Activated naive CD4-positive, alpha-beta T cell treated with anti-CD3 and anti-CD28 coated beads, Interleukin-2, amount 10 ng/mL, durations not matched to agents 7 days and 5 days (primary cell): Measurements from ENCODE around the gene SVOP.
A peak's percentile ranks its signal among the peaks of the same experiment; 100 is the strongest.
"Not testable (repeated sequence)": the region's sequence is repeated elsewhere in the genome, so short reads cannot be mapped to it uniquely, and the experiment has no call there.

ENCODE experiments used
- CTCF ChIA-PET: fragments of 350-600 bp; sonication (Branson Sonifier 250); formaldehyde crosslinking; loops from one replicate; lab custom pipeline; 2021; ENCODE audit warnings: antibody characterized with exemption; lab: Charles Lee
- DNase-seq: peaks from one replicate; pipeline ENCODE4 v3.0.0-alpha.2; 2020
- H3K27ac Mint-ChIP-seq: one replicate; pipeline ENCODE4 v1.8.0; 2021; ENCODE audit warnings: mild to moderate bottlenecking, moderate library complexity, mixed read lengths
- H3K27me3 Mint-ChIP-seq: one replicate; pipeline ENCODE4 v1.8.0; 2021; ENCODE audit warnings: mild to moderate bottlenecking, mixed read lengths
- H3K36me3 Mint-ChIP-seq: one replicate; pipeline ENCODE4 v1.8.0; 2021; ENCODE audit warnings: mixed read lengths
- H3K4me1 Mint-ChIP-seq: one replicate; pipeline ENCODE4 v1.8.0; 2021; ENCODE audit warnings: mixed read lengths
- H3K4me3 Mint-ChIP-seq: one replicate; pipeline ENCODE4 v1.8.0; 2021; ENCODE audit warnings: mild to moderate bottlenecking, moderate library complexity, mixed read lengths
- H3K9me3 Mint-ChIP-seq: one replicate; pipeline ENCODE4 v1.8.0; 2021; ENCODE audit warnings: mixed read lengths

The SVOP gene, protein sequence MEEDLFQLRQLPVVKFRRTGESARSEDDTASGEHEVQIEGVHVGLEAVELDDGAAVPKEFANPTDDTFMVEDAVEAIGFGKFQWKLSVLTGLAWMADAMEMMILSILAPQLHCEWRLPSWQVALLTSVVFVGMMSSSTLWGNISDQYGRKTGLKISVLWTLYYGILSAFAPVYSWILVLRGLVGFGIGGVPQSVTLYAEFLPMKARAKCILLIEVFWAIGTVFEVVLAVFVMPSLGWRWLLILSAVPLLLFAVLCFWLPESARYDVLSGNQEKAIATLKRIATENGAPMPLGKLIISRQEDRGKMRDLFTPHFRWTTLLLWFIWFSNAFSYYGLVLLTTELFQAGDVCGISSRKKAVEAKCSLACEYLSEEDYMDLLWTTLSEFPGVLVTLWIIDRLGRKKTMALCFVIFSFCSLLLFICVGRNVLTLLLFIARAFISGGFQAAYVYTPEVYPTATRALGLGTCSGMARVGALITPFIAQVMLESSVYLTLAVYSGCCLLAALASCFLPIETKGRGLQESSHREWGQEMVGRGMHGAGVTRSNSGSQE

DNA sequence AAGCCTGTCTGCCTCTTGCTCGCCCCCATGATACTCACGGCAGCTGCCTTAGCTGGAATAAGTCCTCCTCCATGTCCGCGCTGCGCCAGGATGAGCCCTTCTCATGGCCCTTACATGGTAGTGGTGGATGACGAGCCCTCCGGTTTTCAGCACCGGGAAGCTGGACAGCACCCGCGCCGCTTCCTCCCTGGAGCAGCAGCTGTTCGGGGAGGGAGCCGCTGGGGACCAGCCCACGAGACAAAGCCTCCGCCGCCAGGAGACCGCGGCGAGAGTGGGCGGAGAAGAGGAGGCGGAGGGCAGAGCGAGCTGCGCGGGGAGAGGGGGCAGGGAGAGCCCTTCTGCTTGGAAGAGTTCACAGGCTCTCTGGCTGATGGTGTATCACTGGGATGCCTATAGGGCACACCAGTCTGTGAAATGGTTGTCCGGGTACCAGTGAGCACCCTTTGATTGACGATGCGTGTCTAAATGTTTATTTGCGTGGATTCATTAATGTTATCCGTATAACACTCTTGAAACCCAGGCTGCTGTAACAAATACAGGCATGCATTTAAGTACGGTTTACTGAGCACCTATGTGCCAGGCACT, at the start of gene SVOP:
SVOP (minus strand) TSS at position 273 of the 585 bp plus-strand sequence; CDS start at position 73, 200 bp downstream.
- Mint-ChIP-seq H3K36me3 (no peaks in the 10 kb centered on the region), H3K27me3 (peaks cover 20% of the 10 kb centered on the region), H3K27ac (no peak within 1 kb of the TSS), H3K4me3 (no peak within 1 kb of the TSS), H3K4me1 (no peaks in the 10 kb centered on the region), H3K9me3 (no peaks in the 10 kb centered on the region)
- peak; percentile 64 for DNase-seq
- CTCF ChIA-PET = no interaction called here

DNA sequence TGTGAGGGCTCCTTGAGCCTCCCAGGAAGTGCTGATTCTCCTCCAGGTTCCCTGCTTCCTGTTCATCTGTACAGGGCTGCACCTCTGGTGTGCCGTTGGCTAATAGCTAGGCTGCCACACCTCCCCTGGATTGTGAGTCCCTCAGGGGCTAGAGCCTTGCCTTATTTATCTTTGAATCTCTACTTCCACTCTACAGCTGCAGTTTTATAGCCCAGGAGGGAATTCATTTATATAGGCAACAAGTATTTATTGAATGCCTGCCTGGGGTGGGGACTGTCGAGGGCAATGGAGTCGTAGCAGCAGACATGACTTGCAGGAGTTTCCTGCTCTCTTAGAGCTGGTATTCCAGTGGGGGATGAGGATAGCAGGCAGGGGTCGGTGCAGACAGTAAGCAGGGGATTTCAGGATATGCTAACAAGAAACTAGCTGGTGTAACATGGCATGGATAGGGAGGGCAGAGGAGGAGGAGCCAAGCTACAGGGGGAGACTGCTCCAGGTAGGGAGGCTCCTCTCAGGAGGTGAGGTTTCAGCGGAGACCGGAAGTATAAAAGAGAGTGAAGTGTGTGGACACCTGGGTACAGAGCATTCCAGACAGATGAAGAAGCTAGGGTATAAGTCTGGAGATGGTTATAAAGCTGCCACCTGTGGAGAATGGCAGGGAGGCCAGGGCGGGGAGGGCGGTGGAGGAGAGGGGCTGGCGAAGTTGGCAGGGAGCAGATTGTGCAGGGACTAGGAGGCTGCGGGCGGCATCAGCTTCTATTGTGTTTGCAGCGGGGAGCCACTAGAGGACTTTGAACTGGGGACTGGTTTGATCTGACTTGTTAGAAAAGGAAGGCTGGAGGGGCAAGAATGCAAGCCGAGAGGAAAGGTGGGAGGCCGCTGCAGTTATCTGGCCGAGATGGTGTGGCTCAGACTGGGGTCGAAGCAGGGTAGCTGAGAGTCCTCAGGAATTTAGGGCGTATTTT, 48.7 kb upstream of the SVOP start:
- Mint-ChIP-seq H3K4me1 (no peaks in the 10 kb centered on the region), H3K36me3 (peaks cover 7% of the 10 kb centered on the region), H3K27ac (no peak overlapping the region), H3K4me3 (no peak overlapping the region), H3K27me3 (no peaks in the 10 kb centered on the region), H3K9me3 (no peaks in the 10 kb centered on the region)
- CTCF ChIA-PET = interaction anchor here (1.2 kb wide), 1 partner anchor 23 kb away, joined by 8 read pairs; the partner anchor contains the start of gene ALKBH2
- DNase-seq = no peak

DNA sequence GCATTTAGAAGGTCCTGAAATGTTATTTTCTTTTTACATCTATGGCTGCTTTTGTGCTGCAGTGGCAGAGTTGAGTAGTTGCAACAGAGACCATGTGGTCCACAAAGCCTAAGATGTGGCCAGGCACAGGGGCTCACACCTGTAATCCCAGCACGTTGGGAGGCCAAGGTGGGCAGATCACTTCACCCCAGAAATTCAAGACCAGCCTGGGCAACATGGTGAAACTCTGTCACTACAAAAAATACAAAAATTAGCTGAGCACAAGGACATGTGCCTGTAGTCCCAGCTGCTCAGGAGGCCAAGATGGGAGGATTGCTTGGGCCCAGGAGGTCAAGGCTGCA, 45.0 kb upstream of the SVOP start:
- no peaks in the 10 kb centered on the region for H3K9me3 Mint-ChIP-seq
- H3K36me3 Mint-ChIP-seq = no peaks in the 10 kb centered on the region
- H3K4me3 Mint-ChIP-seq = no peak overlapping the region
- DNase-seq = no peak
- no peaks in the 10 kb centered on the region for H3K27me3 Mint-ChIP-seq
- no peak overlapping the region for H3K27ac Mint-ChIP-seq
- H3K4me1 Mint-ChIP-seq = no peaks in the 10 kb centered on the region
- CTCF ChIA-PET = no interaction called here

DNA sequence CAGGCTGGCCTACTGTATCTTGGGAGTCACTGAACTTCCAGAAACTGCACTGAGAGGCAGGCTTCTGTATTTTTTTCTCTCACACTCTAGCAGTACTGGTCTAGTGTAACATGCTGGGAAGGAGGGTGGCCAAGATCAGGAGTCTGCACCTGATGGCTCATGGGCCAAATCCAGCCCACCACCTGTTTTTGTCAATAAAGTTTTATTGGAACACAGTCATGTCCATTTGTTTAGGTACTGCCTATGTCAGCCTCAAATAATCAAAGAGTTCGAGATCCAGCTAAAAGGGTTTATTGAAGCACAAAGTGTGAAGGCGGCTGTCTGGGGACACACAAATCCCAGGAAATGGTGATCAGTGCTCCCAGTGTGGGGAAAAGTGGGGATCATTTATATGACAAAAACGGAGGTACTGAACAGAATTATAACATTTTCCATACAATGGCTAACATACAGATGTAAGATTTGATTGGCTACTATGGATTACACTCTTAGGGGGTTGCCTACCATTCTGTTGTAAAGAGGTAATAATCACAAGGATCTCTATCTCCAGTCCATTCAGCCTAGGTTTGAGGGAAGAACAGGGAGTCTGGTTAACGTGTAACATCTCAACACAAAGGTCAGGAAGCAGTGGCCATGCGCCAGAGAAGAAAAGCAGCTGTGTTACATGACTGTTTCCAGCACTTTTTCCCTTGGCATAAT, 44.4 kb upstream of the SVOP start:
- DNase-seq = no peak
- Mint-ChIP-seq H3K4me3 (no peak overlapping the region), H3K27me3 (no peaks in the 10 kb centered on the region), H3K36me3 (no peaks in the 10 kb centered on the region), H3K9me3 (no peaks in the 10 kb centered on the region), H3K4me1 (no peaks in the 10 kb centered on the region), H3K27ac (no peak overlapping the region)
- CTCF ChIA-PET = no interaction called here

DNA sequence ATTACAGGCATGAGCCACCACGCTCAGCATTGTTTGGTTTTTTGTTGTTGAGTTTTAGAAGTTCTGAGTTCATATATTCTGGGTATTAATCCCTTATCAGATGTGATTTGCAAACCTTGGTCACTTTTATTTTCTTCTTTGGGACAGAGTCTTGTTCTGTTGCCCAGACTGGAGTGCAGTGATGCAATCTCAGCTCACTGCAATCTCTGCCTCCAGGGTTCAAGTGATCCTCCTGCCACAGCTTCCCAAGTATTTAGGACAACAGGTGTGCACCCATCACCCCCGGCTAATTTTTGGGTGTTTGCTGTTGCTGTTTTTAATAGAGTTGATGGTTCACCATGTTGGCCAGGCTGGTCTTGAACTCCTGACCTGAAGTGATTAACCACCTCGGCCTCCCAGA, 43.3 kb upstream of the SVOP start:
- H3K36me3 Mint-ChIP-seq = no peaks in the 10 kb centered on the region
- CTCF ChIA-PET = no interaction called here
- H3K4me3 Mint-ChIP-seq = no peak overlapping the region

DNA sequence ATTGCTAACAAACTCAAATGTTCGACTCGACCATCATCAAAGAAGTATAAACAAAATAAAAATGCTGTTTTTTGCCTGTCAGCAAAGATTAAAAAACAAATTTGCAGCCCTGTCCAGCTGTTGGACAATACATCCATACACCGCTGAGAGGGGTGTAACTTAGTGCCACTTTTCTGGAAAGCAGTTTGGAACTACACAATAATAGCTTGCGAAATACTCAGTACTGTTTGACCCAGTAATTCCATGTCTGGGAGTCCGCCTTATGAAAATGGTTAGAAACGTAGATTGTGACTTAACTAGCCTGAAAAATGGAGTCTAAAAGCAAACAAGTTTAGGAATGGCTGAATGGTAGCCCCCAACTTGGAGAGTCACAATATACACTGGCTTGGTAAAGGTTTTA, 37.9 kb upstream of the SVOP start:
- Mint-ChIP-seq H3K27me3 (no peaks in the 10 kb centered on the region), H3K27ac (no peak overlapping the region), H3K9me3 (no peaks in the 10 kb centered on the region), H3K4me1 (peaks cover 8% of the 10 kb centered on the region), H3K36me3 (no peaks in the 10 kb centered on the region), H3K4me3 (no peak overlapping the region)
- CTCF ChIA-PET = interaction anchor here (1.1 kb wide), 1 partner anchor 34 kb away, joined by 4 read pairs; the partner anchor contains the start of gene ALKBH2
- DNase-seq = no peak

More for the DNA sequence above, 43.3 kb upstream of the SVOP start:
- no peaks in the 10 kb centered on the region for H3K9me3 Mint-ChIP-seq
- no peaks in the 10 kb centered on the region for H3K4me1 Mint-ChIP-seq
- no peaks in the 10 kb centered on the region for H3K27me3 Mint-ChIP-seq
- DNase-seq = no peak
- H3K27ac Mint-ChIP-seq = no peak overlapping the region

DNA sequence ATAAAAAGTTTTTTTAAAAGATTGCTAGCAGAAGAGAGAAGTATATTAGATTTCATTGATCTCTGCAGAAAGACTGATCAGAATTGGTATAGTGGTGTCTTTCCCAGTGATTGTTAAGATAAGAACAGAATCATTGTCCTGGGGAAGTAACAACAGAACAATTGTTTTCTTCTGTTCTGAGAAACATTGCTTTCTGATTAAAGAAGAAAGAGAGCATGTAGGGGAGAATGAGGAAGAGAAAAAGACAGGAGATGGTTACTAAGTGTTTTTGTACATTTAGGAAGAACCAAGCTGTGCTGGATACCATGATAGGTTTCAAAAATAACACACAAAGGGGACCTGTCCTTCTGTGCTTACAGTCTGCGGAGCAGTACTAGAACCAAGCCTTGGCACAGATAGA, 36.5 kb upstream of the SVOP start:
- CTCF ChIA-PET = no interaction called here
- Mint-ChIP-seq H3K4me3 (no peak overlapping the region), H3K9me3 (no peaks in the 10 kb centered on the region), H3K4me1 (peaks cover 10% of the 10 kb centered on the region), H3K27me3 (no peaks in the 10 kb centered on the region), H3K27ac (no peak overlapping the region), H3K36me3 (no peaks in the 10 kb centered on the region)
- DNase-seq = no peak

DNA sequence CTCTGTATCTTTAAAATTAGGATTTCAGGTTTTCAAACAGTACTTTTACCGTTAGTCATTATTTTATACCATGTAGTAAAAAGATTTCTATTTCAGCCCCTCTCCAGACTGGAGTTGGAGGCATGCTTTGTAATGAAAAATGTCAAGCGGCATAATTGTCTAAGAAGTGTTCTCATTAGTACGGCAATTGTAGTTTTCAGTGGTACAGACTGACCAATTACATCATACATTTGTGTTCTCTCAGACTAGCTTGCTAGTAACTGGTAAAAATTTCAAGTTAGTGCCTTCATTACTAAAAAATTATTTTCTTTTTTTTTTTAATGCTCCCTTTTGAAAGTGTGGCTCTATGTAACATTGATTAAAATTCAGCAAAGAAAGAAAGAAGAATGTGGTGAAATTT, 36.0 kb upstream of the SVOP start:
- Mint-ChIP-seq H3K9me3 (no peaks in the 10 kb centered on the region), H3K36me3 (peaks cover 4% of the 10 kb centered on the region), H3K4me1 (peaks cover 14% of the 10 kb centered on the region), H3K27me3 (no peaks in the 10 kb centered on the region), H3K27ac (no peak overlapping the region), H3K4me3 (no peak overlapping the region)
- CTCF ChIA-PET = no interaction called here
- no peak for DNase-seq

DNA sequence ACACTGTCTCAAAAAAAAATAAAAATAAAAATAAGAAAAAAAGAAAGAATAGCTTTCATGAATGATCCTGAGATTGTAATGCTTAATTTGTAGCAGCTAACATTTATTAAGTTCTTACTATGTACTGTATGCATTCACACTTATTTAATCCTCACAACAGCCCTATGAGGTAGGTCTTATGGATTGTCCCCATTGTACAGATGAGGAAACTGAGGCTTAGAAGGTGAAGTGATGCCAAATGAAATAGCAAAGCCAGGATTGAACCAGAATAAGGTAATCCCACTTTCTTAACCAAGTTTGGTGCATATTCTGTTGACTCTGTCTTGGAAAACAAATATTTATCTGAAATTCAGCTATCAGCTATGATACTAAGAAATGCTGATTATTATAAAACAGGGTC, 33.7 kb upstream of the SVOP start:
- Mint-ChIP-seq H3K9me3 (no peaks in the 10 kb centered on the region), H3K4me3 (no peak overlapping the region), H3K4me1 (peaks cover 15% of the 10 kb centered on the region), H3K36me3 (peaks cover 5% of the 10 kb centered on the region), H3K27ac (peak overlapping the region; percentile 64), H3K27me3 (no peaks in the 10 kb centered on the region)
- DNase-seq = no peak
- CTCF ChIA-PET = interaction anchor here (0.7 to 1.6 kb wide), 2 partner anchors 38 to 57 kb away, joined by 3 to 5 read pairs; partner anchors contain the start of gene ALKBH2

DNA sequence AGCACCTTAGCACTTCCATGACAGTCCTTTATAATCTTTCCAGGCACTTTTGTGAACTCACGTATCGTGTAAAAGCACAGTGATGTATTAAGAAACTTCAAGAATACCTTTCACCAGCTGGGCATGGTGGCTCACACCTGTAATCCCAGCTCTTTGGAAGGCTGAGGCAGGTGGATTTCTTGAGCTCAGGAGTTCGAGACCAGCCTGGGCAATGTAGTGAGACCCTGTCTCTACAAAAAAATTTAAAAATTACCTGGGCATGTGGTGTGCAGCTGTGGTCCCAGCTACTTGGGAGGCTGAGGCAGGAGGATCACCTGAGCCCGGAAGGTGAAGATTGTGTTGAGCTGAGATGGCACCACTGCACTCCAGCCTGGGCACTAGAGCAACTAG, 33.3 kb upstream of the SVOP start:
- not testable (repeated sequence) for H3K27me3 Mint-ChIP-seq, H3K36me3 Mint-ChIP-seq, H3K9me3 Mint-ChIP-seq
- Mint-ChIP-seq H3K4me1 (peaks cover 15% of the 10 kb centered on the region), H3K4me3 (peak overlapping the region; percentile 85), H3K27ac (peak overlapping the region; percentile 93)
- peak; percentile 26 for DNase-seq
- CTCF ChIA-PET = interaction anchor here (0.7 to 1.6 kb wide), 2 partner anchors 39 to 58 kb away, joined by 3 to 5 read pairs; partner anchors contain the start of gene ALKBH2

DNA sequence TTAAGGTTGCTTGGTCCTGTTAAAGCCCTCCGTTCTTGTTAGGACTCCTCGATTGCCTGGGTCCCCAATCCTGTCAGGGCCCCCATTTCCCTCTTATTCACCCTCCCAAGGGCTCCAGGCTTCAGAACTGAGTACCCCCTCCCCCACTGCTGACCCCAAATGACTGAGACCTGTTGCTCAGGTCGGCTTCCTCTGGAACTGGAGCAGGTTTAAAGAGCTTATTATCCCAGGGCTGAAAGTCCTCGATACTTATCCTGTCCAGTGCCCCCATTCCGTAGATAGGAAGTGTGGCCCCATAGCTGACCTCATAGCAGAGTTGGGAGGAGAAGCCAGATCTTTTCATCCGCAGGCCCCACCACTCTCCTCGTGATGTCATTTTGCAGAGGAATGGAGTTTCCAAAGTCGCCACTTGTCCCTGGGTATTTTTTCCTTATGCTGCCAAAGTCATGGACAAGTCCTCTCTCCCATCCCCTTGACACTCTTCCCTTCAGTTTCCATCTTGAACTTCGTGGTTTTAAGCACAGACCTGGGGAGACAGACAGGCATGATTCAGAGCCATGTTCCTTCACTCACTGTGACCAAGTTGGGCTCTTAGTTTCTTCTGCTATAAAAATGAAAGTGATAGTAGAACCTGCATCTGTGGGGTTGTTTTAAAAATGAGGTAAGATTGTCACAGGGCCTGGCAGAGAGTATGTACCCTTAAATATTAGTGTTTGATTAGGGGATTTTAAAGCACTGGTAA, 32.7 kb upstream of the SVOP start:
- H3K4me1 Mint-ChIP-seq = peaks cover 15% of the 10 kb centered on the region
- H3K27me3 Mint-ChIP-seq = no peaks in the 10 kb centered on the region
- CTCF ChIA-PET = interaction anchor here (1.6 kb wide), 1 partner anchor 39 kb away, joined by 5 read pairs; the partner anchor contains the start of gene ALKBH2
- H3K9me3 Mint-ChIP-seq = no peaks in the 10 kb centered on the region
- H3K4me3 Mint-ChIP-seq = peak overlapping the region; percentile 85
- DNase-seq = peak; percentile 50
- peaks cover 5% of the 10 kb centered on the region for H3K36me3 Mint-ChIP-seq
- peak overlapping the region; percentile 93 for H3K27ac Mint-ChIP-seq

DNA sequence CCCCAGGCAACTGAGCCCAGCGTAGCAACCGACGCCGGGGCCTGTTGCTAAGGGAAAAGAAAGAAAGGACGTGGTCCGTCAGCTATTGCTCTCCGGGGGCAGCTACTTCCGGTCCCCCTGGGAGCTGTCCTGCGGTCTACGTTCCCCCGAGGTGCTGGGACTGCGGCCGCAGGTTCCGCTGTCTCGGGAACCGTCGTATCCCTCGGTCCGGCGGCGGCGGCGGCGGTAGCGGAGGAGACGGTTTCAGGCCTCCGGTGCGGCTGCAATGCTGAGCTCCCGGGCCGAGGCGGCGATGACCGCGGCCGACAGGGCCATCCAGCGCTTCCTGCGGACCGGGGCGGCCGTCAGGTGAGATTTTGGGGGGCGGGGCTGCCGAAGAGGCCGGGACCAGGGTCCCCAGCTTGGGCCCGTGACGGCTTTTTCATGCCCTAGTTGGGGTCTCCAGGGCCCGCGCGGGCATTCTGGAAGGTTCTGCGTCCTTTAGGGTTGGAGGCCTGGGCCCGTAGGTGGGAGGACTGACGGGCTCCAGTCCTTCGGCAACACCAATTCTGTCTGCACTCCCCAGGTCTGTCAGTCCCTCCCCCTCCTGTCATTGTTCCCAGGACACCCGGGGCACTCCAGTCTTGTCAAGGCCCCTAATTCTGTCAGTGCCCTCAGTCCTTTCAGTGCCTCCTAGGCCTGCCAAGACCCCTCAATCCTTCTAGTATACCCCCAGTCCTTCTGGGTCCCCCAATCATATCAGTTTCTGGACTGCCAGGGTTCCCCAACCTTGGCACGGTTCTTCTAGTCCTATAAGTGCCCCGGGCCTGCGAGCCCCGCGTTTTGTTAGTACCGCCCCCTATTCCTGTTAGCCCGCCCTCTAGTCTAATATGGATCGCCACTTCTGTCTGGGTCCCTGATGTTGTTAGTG, 31.8 kb upstream of the SVOP start, which contains the start of gene USP30:
USP30 (plus strand) TSS at position 163 of the 910 bp plus-strand sequence; CDS start at position 266, 103 bp downstream.
- DNase-seq = peak; percentile 85
- H3K4me3 Mint-ChIP-seq = peak within 1 kb of the TSS; percentile 85
- CTCF ChIA-PET = interaction anchor here (0.7 to 1.6 kb wide), 3 partner anchors 35 to 168 kb away, joined by 3 to 5 read pairs (median 4); partner anchors contain the start of gene ALKBH2
- H3K27me3 Mint-ChIP-seq = no peaks in the 10 kb centered on the region
- H3K36me3 Mint-ChIP-seq = peaks cover 5% of the 10 kb centered on the region
- H3K27ac Mint-ChIP-seq = peak within 1 kb of the TSS; percentile 93
- H3K4me1 Mint-ChIP-seq = peaks cover 15% of the 10 kb centered on the region
- no peaks in the 10 kb centered on the region for H3K9me3 Mint-ChIP-seq
